ENCODE measurements around the gene HMMR. TPM values are rescaled to one million over a fixed set of nuclear protein-coding genes. Genes with fewer than 3 reads are reported as not detected.

HMMR gene
- total RNA-seq, result 0.34 and 0.50 TPM in 2 replicates

GRCh38 chr5:163460562-163461171 lies at the start of gene HMMR:
HMMR (plus strand) TSS chr5:163460632; CDS start chr5:163460693, 61 bp downstream.

GRCh38 chr5:163437309-163438182 lies 22.9 kb upstream of the HMMR start, which contains the start of gene CCNG1:
CCNG1 (plus strand) TSS chr5:163437595; CDS start chr5:163439257, 1,662 bp downstream.

GRCh38 chr5:163459819-163460561 lies 442 bp upstream of the HMMR start, which contains the start of gene NUDCD2:
NUDCD2 (minus strand) TSS chr5:163460102; CDS start chr5:163460050, 52 bp downstream.

GRCh38 chr5:163505368-163506094 lies 45.1 kb downstream of the HMMR start, which contains the start of gene MAT2B:
MAT2B (plus strand) TSS chr5:163505619; CDS start chr5:163505687, 68 bp downstream.

Other genes starting within 250 kb of the HMMR start
- gene CCNG1, start 23.0 kb upstream of the HMMR start, total RNA-seq, result 102 and 159 TPM in 2 replicates
- gene NUDCD2, start 530 bp upstream of the HMMR start, total RNA-seq, result 7.4 and 11.3 TPM in 2 replicates
- 58.1 and 69.9 TPM in 2 replicates for gene MAT2B, start 45.0 kb downstream of the HMMR start, total RNA-seq

Measured in nasal cavity respiratory epithelium epithelial cell of viscerocranial mucosa (primary cell).